ENCODE measurements around the gene CYTH3. TPM values are rescaled to one million over a fixed set of nuclear protein-coding genes. Genes with fewer than 3 reads are reported as not detected.

Gene CYTH3
- total RNA-seq, 1 donor from 2014 or later: 17.2 TPM

- TF ChIP-seq CTCF (IDR thresholded peaks at IDR 0.05; ENCODE audit: unreplicated experiment): no peak
- no peaks in the 10 kb centered on the region for H3K27me3 Mint-ChIP-seq
- H3K27ac Mint-ChIP-seq: no peak overlapping the region
- H3K9me3 Mint-ChIP-seq (ENCODE audit: low read depth): peaks cover 3% of the 10 kb centered on the region
- no peak overlapping the region for H3K4me3 Mint-ChIP-seq (ENCODE audit: low read depth)
- no peak for DNase-seq (ENCODE audit: low spot score, unreplicated experiment)
- H3K4me1 Mint-ChIP-seq (ENCODE audit: low read depth): no peaks in the 10 kb centered on the region
- no peaks in the 10 kb centered on the region for H3K36me3 Mint-ChIP-seq (ENCODE audit: insufficient read depth)
Measured at GRCh38 chr7:6208573-6209328, 63.7 kb downstream of the CYTH3 start.

GRCh38 chr7:6205971-6206660, 66.3 kb downstream of the CYTH3 start:
- peaks cover 4% of the 10 kb centered on the region for H3K4me1 Mint-ChIP-seq (ENCODE audit: low read depth)
- no peaks in the 10 kb centered on the region for H3K9me3 Mint-ChIP-seq (ENCODE audit: low read depth)
- no peak overlapping the region for H3K4me3 Mint-ChIP-seq (ENCODE audit: low read depth)
- no peaks in the 10 kb centered on the region for H3K27me3 Mint-ChIP-seq
- H3K36me3 Mint-ChIP-seq (ENCODE audit: insufficient read depth): no peaks in the 10 kb centered on the region
- no peak for DNase-seq (ENCODE audit: low spot score, unreplicated experiment)
- no peak overlapping the region for H3K27ac Mint-ChIP-seq
- no peak for TF ChIP-seq CTCF (IDR thresholded peaks at IDR 0.05; ENCODE audit: unreplicated experiment)

- H3K27ac Mint-ChIP-seq: no peak overlapping the region
- H3K9me3 Mint-ChIP-seq (ENCODE audit: low read depth): no peaks in the 10 kb centered on the region
- H3K4me3 Mint-ChIP-seq (ENCODE audit: low read depth): no peak overlapping the region
- no peaks in the 10 kb centered on the region for H3K36me3 Mint-ChIP-seq (ENCODE audit: insufficient read depth)
- peaks cover 4% of the 10 kb centered on the region for H3K4me1 Mint-ChIP-seq (ENCODE audit: low read depth)
- no peaks in the 10 kb centered on the region for H3K27me3 Mint-ChIP-seq
- no peak for DNase-seq (ENCODE audit: low spot score, unreplicated experiment)
- no peak for TF ChIP-seq CTCF (IDR thresholded peaks at IDR 0.05; ENCODE audit: unreplicated experiment)
Measured at GRCh38 chr7:6203381-6203780, 69.0 kb downstream of the CYTH3 start.

GRCh38 chr7:6202117-6202516, 70.3 kb downstream of the CYTH3 start:
- Mint-ChIP-seq H3K4me3 (ENCODE audit: low read depth) (no peak overlapping the region), H3K36me3 (ENCODE audit: insufficient read depth) (no peaks in the 10 kb centered on the region), H3K4me1 (ENCODE audit: low read depth) (peaks cover 5% of the 10 kb centered on the region), H3K27ac (no peak overlapping the region), H3K9me3 (ENCODE audit: low read depth) (no peaks in the 10 kb centered on the region), H3K27me3 (no peaks in the 10 kb centered on the region)
- no peak for TF ChIP-seq CTCF (IDR thresholded peaks at IDR 0.05; ENCODE audit: unreplicated experiment)
- no peak for DNase-seq (ENCODE audit: low spot score, unreplicated experiment)

- H3K9me3 Mint-ChIP-seq (ENCODE audit: low read depth): no peaks in the 10 kb centered on the region
- no peak for TF ChIP-seq CTCF (IDR thresholded peaks at IDR 0.05; ENCODE audit: unreplicated experiment)
- H3K4me1 Mint-ChIP-seq (ENCODE audit: low read depth): peaks cover 5% of the 10 kb centered on the region
- no peak overlapping the region for H3K4me3 Mint-ChIP-seq (ENCODE audit: low read depth)
- H3K27ac Mint-ChIP-seq: no peak overlapping the region
- H3K27me3 Mint-ChIP-seq: no peaks in the 10 kb centered on the region
- no peak for DNase-seq (ENCODE audit: low spot score, unreplicated experiment)
- H3K36me3 Mint-ChIP-seq (ENCODE audit: insufficient read depth): no peaks in the 10 kb centered on the region
Measured at GRCh38 chr7:6200971-6201370, 71.5 kb downstream of the CYTH3 start.
